ENCODE data around the gene RALGAPA2.
A peak's percentile ranks its signal among the peaks of the same experiment; 100 is the strongest.

Gene RALGAPA2

DNA sequence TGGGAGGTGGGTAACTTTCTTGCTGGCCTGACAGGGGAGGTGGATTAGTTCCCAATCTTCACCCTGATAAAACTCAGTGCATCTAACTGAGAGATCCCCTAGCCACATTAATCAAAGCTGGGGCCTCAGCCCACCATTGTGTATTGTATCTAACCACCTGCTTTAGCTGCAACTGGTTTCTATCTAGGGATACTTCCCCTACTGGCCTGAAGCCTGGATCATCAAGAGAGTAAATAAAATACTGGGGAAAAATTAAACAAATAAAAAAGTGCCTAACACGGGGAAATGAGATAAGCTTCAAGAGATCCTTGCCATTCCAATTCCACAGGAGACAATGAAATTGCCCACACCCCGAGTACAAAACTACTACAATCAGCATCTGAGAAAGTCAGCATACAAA lies 195.1 kb downstream of the RALGAPA2 start:
- DNase-seq (ENCODE audit: extremely low spot score, insufficient read length, low read depth) (no peak), FAIRE-seq (no peak)

- DNase-seq (ENCODE audit: extremely low spot score, insufficient read length, low read depth) (no peak), FAIRE-seq (no peak)
Measured at GRCh38 chr20:20513720-20514119, 198.7 kb downstream of the RALGAPA2 start.

DNA sequence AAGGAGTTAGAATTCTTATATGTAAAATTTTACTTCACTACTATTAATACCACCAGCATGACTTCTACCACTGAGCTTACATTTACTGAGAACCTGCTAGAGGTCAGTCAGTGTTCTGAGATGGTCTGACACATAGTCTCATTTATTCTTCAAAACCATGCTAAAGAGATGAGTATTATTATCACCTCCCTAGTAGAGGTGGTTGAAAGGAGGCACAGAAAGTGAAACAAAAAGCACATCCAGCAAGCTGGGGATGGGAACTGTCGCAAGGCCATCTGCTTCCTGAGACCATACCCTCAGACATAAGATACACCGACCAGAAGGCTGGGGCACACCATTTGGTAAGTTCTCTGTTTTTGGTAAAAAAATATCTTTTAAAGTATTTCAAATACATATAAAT lies 206.9 kb downstream of the RALGAPA2 start:
- FAIRE-seq (peak; percentile 78), DNase-seq (ENCODE audit: extremely low spot score, insufficient read length, low read depth) (no peak)

- no peak for FAIRE-seq
- no peak for DNase-seq (ENCODE audit: extremely low spot score, insufficient read length, low read depth)
Measured at GRCh38 chr20:20503777-20504530, 208.5 kb downstream of the RALGAPA2 start.

DNA sequence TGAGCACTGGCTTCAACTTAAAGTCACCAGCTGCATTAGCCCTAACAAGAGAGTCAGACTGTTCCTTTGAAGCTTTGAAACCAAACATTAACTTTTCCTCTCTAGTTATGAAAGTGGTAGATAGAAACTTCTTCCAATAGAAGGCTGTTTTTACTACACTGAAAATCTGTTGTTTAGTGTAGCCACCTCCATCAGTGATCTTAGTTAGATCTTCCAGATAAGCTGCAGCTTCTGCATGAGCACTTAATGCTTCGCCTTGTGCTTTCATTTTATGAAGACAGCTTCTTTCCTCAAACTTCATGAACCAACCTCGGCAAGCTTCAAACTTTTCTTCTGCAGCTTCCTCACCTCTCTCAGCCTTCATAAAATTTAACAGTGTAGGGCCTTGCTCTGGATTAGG lies 211.3 kb downstream of the RALGAPA2 start:
- DNase-seq (ENCODE audit: extremely low spot score, insufficient read length, low read depth) (no peak), FAIRE-seq (no peak)

DNA sequence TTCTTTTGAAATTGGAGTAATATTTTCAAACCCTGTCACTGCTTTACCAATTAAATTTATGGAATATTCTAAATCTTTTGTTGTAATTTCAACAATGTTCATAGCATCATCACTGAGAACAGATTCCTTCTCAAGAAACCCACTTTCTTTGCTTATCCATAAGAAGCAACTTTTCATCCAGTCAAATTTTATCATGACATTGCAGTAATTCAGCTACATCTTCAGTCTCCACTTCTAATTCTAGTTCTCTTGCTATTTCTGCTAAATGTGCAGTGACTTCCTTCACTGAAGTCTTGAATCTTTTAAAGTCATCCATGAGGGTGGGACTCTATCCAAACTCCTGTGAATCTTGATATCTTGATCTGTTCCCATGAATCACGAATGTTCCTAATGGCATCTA lies 212.1 kb downstream of the RALGAPA2 start:
- FAIRE-seq (no peak), DNase-seq (ENCODE audit: extremely low spot score, insufficient read length, low read depth) (no peak)

- FAIRE-seq (no peak), DNase-seq (ENCODE audit: extremely low spot score, insufficient read length, low read depth) (no peak)
Measured at GRCh38 chr20:20499439-20499838, 213.0 kb downstream of the RALGAPA2 start.

- FAIRE-seq (no peak), DNase-seq (ENCODE audit: extremely low spot score, insufficient read length, low read depth) (no peak)
Measured at GRCh38 chr20:20498076-20498861, 214.2 kb downstream of the RALGAPA2 start.

DNA sequence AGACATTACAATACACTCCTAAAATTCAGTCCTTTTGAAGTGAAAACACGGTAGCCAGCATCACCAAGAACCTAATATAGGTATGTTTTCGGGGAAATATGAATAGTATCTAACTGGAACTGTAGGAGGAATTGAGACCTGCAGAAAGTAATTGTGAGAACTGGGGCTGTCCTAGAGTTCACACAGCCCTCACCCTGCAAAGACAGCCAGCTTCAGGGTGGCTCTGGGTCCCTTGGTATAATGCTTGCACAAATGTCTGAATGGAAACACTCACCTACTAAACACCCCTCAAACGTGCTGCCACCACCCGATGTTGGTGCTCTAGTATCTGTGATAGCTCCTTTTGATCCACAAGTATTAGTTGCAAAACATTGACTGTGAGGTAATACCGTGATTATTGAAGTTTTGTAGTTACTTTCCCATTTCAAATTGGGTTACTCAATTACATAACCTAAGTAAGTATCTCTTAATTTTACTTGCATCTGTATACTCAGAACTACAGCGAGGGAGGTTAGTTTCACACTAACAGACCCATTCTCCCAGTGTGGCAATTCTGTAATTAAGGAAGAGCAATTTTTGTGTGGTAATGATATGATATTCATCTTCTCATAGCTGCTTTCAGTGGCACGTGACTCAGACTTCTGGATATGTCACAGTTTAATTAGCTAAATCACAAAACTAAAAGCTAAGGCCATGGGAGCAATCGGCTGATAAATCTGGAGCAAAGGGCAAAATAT lies 215.0 kb downstream of the RALGAPA2 start:
- no peak for DNase-seq (ENCODE audit: extremely low spot score, insufficient read length, low read depth)
- FAIRE-seq: peak; percentile 50

DNA sequence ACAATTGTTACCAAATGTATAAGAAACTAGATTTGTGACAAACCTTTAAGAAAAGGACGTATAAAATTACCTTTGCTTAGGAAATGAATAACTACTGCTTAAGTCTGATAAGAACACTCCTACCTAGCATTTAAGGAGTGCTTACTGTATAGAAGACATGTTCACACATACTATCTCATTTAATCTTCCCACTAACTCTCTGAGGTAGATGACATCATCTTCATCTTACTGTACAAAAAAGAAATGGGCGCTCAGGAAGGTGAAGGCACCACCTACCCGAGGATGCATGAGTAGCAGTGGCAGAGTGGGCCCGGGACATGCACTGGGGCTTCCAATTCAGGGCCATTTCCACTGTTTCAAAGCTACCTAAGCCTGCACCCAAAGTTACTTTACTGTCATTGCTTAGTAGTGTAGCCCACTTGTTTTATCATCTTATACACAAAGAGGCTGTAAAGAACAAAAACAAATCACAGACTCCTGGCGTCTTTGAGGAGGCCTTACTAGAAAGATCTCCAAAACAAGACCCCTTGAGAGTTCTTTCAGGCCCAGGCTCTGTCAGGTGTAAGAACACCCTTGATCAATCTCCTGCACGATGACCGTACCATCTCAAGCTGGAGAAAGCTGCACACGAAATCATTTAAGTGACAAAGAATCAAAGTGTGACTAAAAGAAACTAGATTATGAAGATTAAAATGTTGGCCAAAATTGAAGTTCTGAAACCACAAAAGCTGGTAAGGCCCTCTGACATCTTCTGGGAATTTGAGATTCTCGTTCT lies 216.5 kb downstream of the RALGAPA2 start:
- DNase-seq (ENCODE audit: extremely low spot score, insufficient read length, low read depth) (no peak), FAIRE-seq (no peak)

DNA sequence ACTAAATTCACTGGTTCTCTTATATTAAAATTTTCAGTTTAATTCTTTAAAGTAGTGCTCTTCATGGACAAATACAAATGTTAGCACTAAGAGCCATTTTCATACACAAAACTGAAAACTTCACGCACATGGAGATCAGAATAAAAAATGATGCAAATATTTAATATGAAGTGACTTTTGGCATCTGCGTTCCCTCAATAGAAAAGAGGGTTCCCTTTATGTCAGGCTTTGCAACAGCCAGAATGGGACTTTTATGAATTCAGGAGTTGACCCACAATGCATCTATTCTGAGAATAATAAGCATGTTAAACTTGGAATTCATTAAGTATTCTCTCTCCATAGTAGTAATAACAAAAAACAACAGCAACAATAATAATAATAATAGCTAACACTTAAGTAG lies 218.7 kb downstream of the RALGAPA2 start:
- FAIRE-seq (no peak), DNase-seq (ENCODE audit: extremely low spot score, insufficient read length, low read depth) (no peak)

- DNase-seq (ENCODE audit: extremely low spot score, insufficient read length, low read depth) (no peak), FAIRE-seq (no peak)
Measured at GRCh38 chr20:20492521-20493332, 219.7 kb downstream of the RALGAPA2 start.

GRCh38 chr20:20491784-20492264 lies 220.6 kb downstream of the RALGAPA2 start:
- DNase-seq (ENCODE audit: extremely low spot score, insufficient read length, low read depth): no peak
- FAIRE-seq: no peak

- FAIRE-seq (peak; percentile 67), DNase-seq (ENCODE audit: extremely low spot score, insufficient read length, low read depth) (no peak)
Measured at GRCh38 chr20:20491110-20491783, 221.2 kb downstream of the RALGAPA2 start.

DNA sequence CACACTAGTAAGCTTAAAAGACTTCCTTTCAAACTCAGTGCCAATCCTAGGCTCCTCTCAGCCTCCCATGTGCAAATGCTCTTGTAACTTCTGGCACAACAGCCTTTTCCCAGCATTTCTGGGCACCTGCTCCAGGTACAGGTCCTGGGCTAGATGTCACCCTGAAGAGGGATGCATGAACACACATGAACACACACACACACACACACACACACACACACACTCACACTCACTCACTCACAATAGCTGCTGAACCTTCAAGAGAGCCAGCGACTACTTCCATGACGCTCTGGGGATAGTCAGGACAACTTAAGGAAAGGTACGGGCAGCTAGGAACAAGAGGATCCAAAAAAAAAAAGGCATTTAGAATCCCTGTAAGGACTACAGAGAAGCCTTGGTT lies 221.8 kb downstream of the RALGAPA2 start:
- FAIRE-seq: peak; percentile 31

GRCh38 chr20:20489648-20490341 lies 222.6 kb downstream of the RALGAPA2 start:
- peak; percentile 57 for FAIRE-seq
- DNase-seq (ENCODE audit: extremely low spot score, insufficient read length, low read depth): no peak

More for the DNA sequence above, 221.8 kb downstream of the RALGAPA2 start:
- DNase-seq (ENCODE audit: extremely low spot score, insufficient read length, low read depth): no peak

GRCh38 chr20:20489054-20489453 lies 223.4 kb downstream of the RALGAPA2 start:
- DNase-seq (ENCODE audit: extremely low spot score, insufficient read length, low read depth): no peak
- FAIRE-seq: peak; percentile 81

DNA sequence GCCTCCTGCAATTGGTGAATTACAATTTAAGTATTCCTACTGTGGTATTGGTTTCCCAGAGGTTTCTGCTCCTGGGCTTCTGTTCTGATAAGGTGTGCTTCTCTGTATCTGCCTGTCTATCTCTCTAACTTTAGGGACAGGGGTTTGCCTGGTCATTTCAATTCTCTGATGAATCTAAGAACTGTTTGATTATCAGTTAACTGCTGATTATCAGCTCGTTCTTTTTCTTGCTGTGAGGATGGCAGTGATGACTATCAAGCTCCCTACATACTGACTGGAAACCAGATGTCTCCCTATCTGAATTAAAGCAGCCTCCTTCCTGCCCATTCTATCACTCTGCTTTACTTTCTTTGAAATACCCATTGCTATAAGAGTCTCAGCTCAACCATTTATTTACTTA lies 224.1 kb downstream of the RALGAPA2 start:
- FAIRE-seq: no peak
- no peak for DNase-seq (ENCODE audit: extremely low spot score, insufficient read length, low read depth)

Measured in GM18507 (cell line).